Colonic mucosa (tissue), 4 donors: ENCODE results near the gene CERCAM. TPM values are rescaled to one million over a fixed set of nuclear protein-coding genes. Genes with fewer than 3 reads are reported as not detected.

Experiments used
- DNase-seq: peaks from one replicate; pipeline ENCODE4 v3.0.0-alpha.2; 2020
- H3K27ac ChIP-seq: fragments of 200-600 bp; one replicate; pipeline ENCODE4 v1.8.0; 2021
- H3K27me3 ChIP-seq: fragments of 200-600 bp; one replicate; pipeline ENCODE4 v1.8.0; 2021
- H3K36me3 ChIP-seq: fragments of 200-600 bp; one replicate; pipeline ENCODE4 v1.8.0; 2021
- H3K4me1 ChIP-seq: fragments of 200-600 bp; one replicate; pipeline ENCODE4 v1.8.0; 2021; ENCODE audit warnings: mild to moderate bottlenecking
- H3K4me3 ChIP-seq: fragments of 200-600 bp; one replicate; pipeline ENCODE4 v1.8.0; 2021
- H3K9ac ChIP-seq, 2 donors: one replicate each; pipeline ENCODE4 v1.7.0; 2013; ENCODE audit warnings: control low read depth in 2 of 2, low read depth in 2 of 2, low read length in 2 of 2
- H3K9me3 ChIP-seq: fragments of 200-600 bp; one replicate; pipeline ENCODE4 v1.8.0; 2021
- CTCF ChIP-seq: fragments of 200-600 bp; IDR thresholded peaks from one replicate; pipeline ENCODE4 v1.8.0; 2022; ENCODE audit warnings: antibody characterized with exemption, mild to moderate bottlenecking
- intact Hi-C: fragments of 100-400 bp; cut with DNase I; formaldehyde crosslinking; loops from one replicate; pipeline ENCODE4 v1.14.1; 2022
- total RNA-seq, 2 donors: library from RNA; stranded (reverse); fragmentation: NEBNext Ultra II Directional in 1 of 2; extraction: Animal tissue kit (Norgen Biotek cat#: 25700) in 1 of 2; gene quantifications; one replicate each; pipeline ENCODE4 v1.2.1, GENCODE V29; 2021
- donor health status: healthy.
- donor health status: DM: no; HTN: no; CAD: no.
- donor health status: DM: no; HTN: no; CAD: no.

The CERCAM gene
- total RNA-seq, 2 donors from 2014 or later: 4.9 to 9.3 TPM

- Histone ChIP-seq H3K9me3 (no peaks in the 10 kb centered on the region), H3K36me3 (peaks cover 5% of the 10 kb centered on the region), H3K4me3 (no peak overlapping the region), H3K27ac (no peak overlapping the region), H3K27me3 (no peaks in the 10 kb centered on the region), H3K9ac (no peak overlapping the region), H3K4me1 (no peaks in the 10 kb centered on the region)
- TF ChIP-seq CTCF: no peak
- DNase-seq: no peak
- intact Hi-C loops: no loop called here
Measured at GRCh38 chr9:128385496-128386460, 34.9 kb upstream of the CERCAM start.

GRCh38 chr9:128388150-128388549 lies 32.5 kb upstream of the CERCAM start:
- Histone ChIP-seq H3K27ac (no peak overlapping the region), H3K4me3 (no peak overlapping the region), H3K27me3 (no peaks in the 10 kb centered on the region), H3K36me3 (peaks cover 5% of the 10 kb centered on the region), H3K4me1 (no peaks in the 10 kb centered on the region), H3K9ac (no peak overlapping the region), H3K9me3 (no peaks in the 10 kb centered on the region)
- intact Hi-C loops: no loop called here
- no peak for TF ChIP-seq CTCF
- DNase-seq: no peak

- Histone ChIP-seq H3K27me3 (no peaks in the 10 kb centered on the region), H3K4me3 (no peak overlapping the region), H3K9ac (no peak overlapping the region), H3K4me1 (no peaks in the 10 kb centered on the region), H3K9me3 (no peaks in the 10 kb centered on the region), H3K27ac (no peak overlapping the region), H3K36me3 (peaks cover 5% of the 10 kb centered on the region)
- no peak for TF ChIP-seq CTCF
- intact Hi-C loops: no loop called here
- no peak for DNase-seq
Measured at GRCh38 chr9:128389395-128390149, 31.1 kb upstream of the CERCAM start.

GRCh38 chr9:128390150-128390812 lies 30.4 kb upstream of the CERCAM start:
- H3K36me3 ChIP-seq: peaks cover 5% of the 10 kb centered on the region
- no peak overlapping the region for H3K4me3 ChIP-seq
- TF ChIP-seq CTCF: no peak
- no peaks in the 10 kb centered on the region for H3K27me3 ChIP-seq
- no peaks in the 10 kb centered on the region for H3K4me1 ChIP-seq
- no peaks in the 10 kb centered on the region for H3K9me3 ChIP-seq
- H3K9ac ChIP-seq: no peak overlapping the region
- no peak overlapping the region for H3K27ac ChIP-seq
- no peak for DNase-seq
- intact Hi-C loops: no loop called here
